ENCODE data around the gene RSL1D1. TPM values are rescaled to one million over a fixed set of nuclear protein-coding genes. Genes with fewer than 3 reads are reported as not detected.

Gene RSL1D1
- total and polyA plus RNA-seq, 10 of the 15 experiments (the other 5 are each of a cell fraction or from before 2014, with no cell fraction given), result 106 to 535 (median 304) TPM

DNA sequence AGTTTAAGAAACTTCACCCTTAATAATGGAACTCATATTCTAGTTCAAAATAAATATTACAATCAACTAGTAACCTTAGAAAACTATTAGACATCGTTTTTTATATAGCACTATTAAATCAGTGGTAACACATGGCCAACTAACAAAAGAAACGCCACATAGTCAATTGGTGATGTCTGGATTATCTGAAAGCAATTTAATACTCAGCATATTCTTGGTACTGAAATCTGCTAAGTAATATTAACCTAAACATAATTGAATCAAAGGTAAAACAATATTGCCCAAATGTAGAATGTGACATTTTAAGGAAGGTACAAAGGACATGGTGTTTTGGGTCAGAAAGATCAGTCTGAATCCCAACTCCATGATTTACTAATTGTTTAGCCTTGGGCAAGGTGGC, 11.1 kb upstream of the RSL1D1 start:
- no peak overlapping the region for H3K4me2 ChIP-seq (ENCODE audit: control insufficient read depth, insufficient read depth)
- FAIRE-seq (no peak), DNase-seq (ENCODE audit: low read depth, low spot score) (no peak), ATAC-seq (no peak)
- BruUV-seq (replicated peaks), result no TSS peak
- no peaks in the 10 kb centered on the region for H3K36me3 ChIP-seq (ENCODE audit: control insufficient read depth in 2 of 2, insufficient read depth in 2 of 2, low read length in 1 of 2)
- ChIA-PET RAD21 (ENCODE audit: unreplicated experiment) (no interaction called here), CTCF (no interaction called here), POLR2A (no interaction called here), SMC1A (ENCODE audit: uncharacterized antibody, unreplicated experiment) (no interaction called here)
- in situ Hi-C loops (cut with MboI), result no loop called here
- H3K79me2 ChIP-seq (ENCODE audit: control insufficient read depth, insufficient read depth, low read length), result peaks cover 6% of the 10 kb centered on the region
- WGBS (ENCODE audit: insufficient coverage, insufficient replicate concordance, low lambda C conversion rate, missing lambda C conversion rate), result 100% methylated on average over 2 of the region's 2 CpGs
- no peak overlapping the region for H3K9ac ChIP-seq (ENCODE audit: control insufficient read depth, insufficient read depth, low read length)
- no peaks in the 10 kb centered on the region for H3K27me3 ChIP-seq (replicated peaks in 1 of 2; ENCODE audit: control insufficient read depth in 2 of 2, insufficient read depth in 2 of 2, low read length in 1 of 2)
- H3K27ac ChIP-seq (ENCODE audit: control insufficient read depth, insufficient read depth), result no peak overlapping the region
- H2AFZ ChIP-seq (ENCODE audit: control insufficient read depth, low read depth, low read length), result no peak overlapping the region
- no peaks in the 10 kb centered on the region for H4K20me1 ChIP-seq (ENCODE audit: control insufficient read depth, insufficient read depth)
- no peak overlapping the region for H3K4me3 ChIP-seq
- intact Hi-C loops (cut with micrococcal nuclease; ENCODE audit: unreplicated experiment), result no loop called here
- no peaks in the 10 kb centered on the region for H3K4me1 ChIP-seq (ENCODE audit: control insufficient read depth, insufficient read depth, low read length)
- no peaks in the 10 kb centered on the region for H3K9me3 ChIP-seq (replicated peaks; ENCODE audit: control insufficient read depth, insufficient read depth, low read length)
- no peak for TF ChIP-seq IKZF2 (IDR thresholded peaks at IDR 0.05)
- no peak for TF ChIP-seq CBX3 (IDR thresholded peaks at IDR 0.05; ENCODE audit: borderline replicate concordance, low read depth)
- TF ChIP-seq ZNF274 (IDR thresholded peaks at IDR 0.05; ENCODE audit: insufficient read depth, insufficient read length), result no peak

- peaks cover 0 to 2% of the 10 kb centered on the region in 2 experiments; a peak in 1 of 4 replicates for H3K36me3 ChIP-seq (ENCODE audit: control insufficient read depth in 2 of 2, insufficient read depth in 2 of 2, low read length in 1 of 2)
- BruUV-seq (replicated peaks), result no TSS peak
- ChIA-PET SMC1A (ENCODE audit: uncharacterized antibody, unreplicated experiment) (interaction anchor here (0.9 to 1.1 kb wide), 2 partner anchors 12 to 18 kb away, joined by 3 read pairs; no protein-coding TSS in a partner anchor), RAD21 (ENCODE audit: unreplicated experiment) (no interaction called here), POLR2A (interaction anchor here (1.3 kb wide), 1 partner anchor 15 kb away, joined by 3 read pairs; no protein-coding TSS in a partner anchor), CTCF (no interaction called here)
- peaks cover 37% of the 10 kb centered on the region for H3K79me2 ChIP-seq (ENCODE audit: control insufficient read depth, insufficient read depth, low read length)
- no peaks in the 10 kb centered on the region for H3K27me3 ChIP-seq (replicated peaks in 1 of 2; ENCODE audit: control insufficient read depth in 2 of 2, insufficient read depth in 2 of 2, low read length in 1 of 2)
- WGBS (ENCODE audit: insufficient coverage, insufficient replicate concordance, low lambda C conversion rate, missing lambda C conversion rate), result 100% methylated on average over 4 of the region's 4 CpGs
- no peak overlapping the region for H3K4me2 ChIP-seq (ENCODE audit: control insufficient read depth, insufficient read depth)
- intact Hi-C loops (cut with micrococcal nuclease; ENCODE audit: unreplicated experiment), result no loop called here
- no peak for ATAC-seq
- no peak for FAIRE-seq
- H2AFZ ChIP-seq (ENCODE audit: control insufficient read depth, low read depth, low read length), result no peak overlapping the region
- H3K4me3 ChIP-seq, result no peak overlapping the region
- no peaks in the 10 kb centered on the region for H4K20me1 ChIP-seq (ENCODE audit: control insufficient read depth, insufficient read depth)
- no peak overlapping the region for H3K9ac ChIP-seq (ENCODE audit: control insufficient read depth, insufficient read depth, low read length)
- H3K9me3 ChIP-seq (replicated peaks; ENCODE audit: control insufficient read depth, insufficient read depth, low read length), result no peaks in the 10 kb centered on the region
- no peak for DNase-seq (ENCODE audit: low read depth, low spot score)
- H3K27ac ChIP-seq (ENCODE audit: control insufficient read depth, insufficient read depth), result no peak overlapping the region
- in situ Hi-C loops (cut with MboI), result no loop called here
- no peaks in the 10 kb centered on the region for H3K4me1 ChIP-seq (ENCODE audit: control insufficient read depth, insufficient read depth, low read length)
- no peak for TF ChIP-seq JUND (IDR thresholded peaks at IDR 0.05; ENCODE audit: low read depth, low read length)
- TF ChIP-seq, protein P1, sequence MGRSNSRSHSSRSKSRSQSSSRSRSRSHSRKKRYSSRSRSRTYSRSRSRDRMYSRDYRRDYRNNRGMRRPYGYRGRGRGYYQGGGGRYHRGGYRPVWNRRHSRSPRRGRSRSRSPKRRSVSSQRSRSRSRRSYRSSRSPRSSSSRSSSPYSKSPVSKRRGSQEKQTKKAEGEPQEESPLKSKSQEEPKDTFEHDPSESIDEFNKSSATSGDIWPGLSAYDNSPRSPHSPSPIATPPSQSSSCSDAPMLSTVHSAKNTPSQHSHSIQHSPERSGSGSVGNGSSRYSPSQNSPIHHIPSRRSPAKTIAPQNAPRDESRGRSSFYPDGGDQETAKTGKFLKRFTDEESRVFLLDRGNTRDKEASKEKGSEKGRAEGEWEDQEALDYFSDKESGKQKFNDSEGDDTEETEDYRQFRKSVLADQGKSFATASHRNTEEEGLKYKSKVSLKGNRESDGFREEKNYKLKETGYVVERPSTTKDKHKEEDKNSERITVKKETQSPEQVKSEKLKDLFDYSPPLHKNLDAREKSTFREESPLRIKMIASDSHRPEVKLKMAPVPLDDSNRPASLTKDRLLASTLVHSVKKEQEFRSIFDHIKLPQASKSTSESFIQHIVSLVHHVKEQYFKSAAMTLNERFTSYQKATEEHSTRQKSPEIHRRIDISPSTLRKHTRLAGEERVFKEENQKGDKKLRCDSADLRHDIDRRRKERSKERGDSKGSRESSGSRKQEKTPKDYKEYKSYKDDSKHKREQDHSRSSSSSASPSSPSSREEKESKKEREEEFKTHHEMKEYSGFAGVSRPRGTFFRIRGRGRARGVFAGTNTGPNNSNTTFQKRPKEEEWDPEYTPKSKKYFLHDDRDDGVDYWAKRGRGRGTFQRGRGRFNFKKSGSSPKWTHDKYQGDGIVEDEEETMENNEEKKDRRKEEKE (IDR thresholded peaks at IDR 0.05), result no peak
- TF ChIP-seq TCF3 (IDR thresholded peaks at IDR 0.05; ENCODE audit: borderline replicate concordance, insufficient read depth, low read depth, low read length), result no peak
- no peak for TF ChIP-seq ZZZ3 (IDR thresholded peaks at IDR 0.05; ENCODE audit: control insufficient read depth, insufficient read length, low read depth)
- TF ChIP-seq CEBPZ (IDR thresholded peaks at IDR 0.05; ENCODE audit: low read depth, low read length), result no peak
- no peak for TF ChIP-seq USF1 (IDR thresholded peaks at IDR 0.05; ENCODE audit: borderline replicate concordance, extremely low read length, insufficient read depth, low read depth, low read length)
- no peak for TF ChIP-seq ZNF207 (IDR thresholded peaks at IDR 0.05; ENCODE audit: borderline replicate concordance)
- no peak for TF ChIP-seq DPF2 (IDR thresholded peaks at IDR 0.05)
Measured at GRCh38 chr16:11857161-11857560, 5.8 kb upstream of the RSL1D1 start.

Data from GM12878 (cell line).